ENCODE results near the gene REG4. TPM values are rescaled to one million over a fixed set of nuclear protein-coding genes. Genes with fewer than 3 reads are reported as not detected.
"Not testable (repeated sequence)": the region's sequence is repeated elsewhere in the genome, so short reads cannot be mapped to it uniquely, and the experiment has no call there.

REG4 gene
- not detected for polyA plus RNA-seq (2012; ENCODE audit: low read depth, missing spikeins)

DNA sequence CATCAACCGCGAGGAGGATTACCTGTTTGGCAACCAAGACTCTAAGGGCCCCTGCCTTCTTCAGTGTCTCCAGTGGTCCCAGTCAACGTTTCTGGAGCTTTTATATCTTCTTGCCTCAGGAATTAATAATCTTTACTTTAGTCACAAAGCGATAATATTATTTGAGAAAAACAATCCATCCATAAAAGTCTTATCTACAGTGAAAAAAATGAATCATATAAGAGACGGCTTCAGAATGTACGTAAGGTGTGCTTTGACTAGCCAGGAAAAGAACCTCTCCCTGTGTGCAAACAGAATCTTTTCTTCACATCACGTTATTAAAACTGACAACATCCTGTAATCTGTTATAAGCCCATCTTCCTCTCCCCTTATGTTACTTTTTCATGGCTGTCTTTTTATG lies at the start of gene REG4:
TSS of gene REG4 (minus strand) at position 74 of the 400 bp plus-strand sequence. CDS start 2,691 bp downstream, outside the sequence.
- TF ChIP-seq POU2F2 (IDR thresholded peaks at IDR 0.05; ENCODE audit: low read depth, low read length), result no peak
- no peak for TF ChIP-seq SPI1 (IDR thresholded peaks at IDR 0.05; ENCODE audit: low read depth, low read length)
- TF ChIP-seq POLR2A (IDR thresholded peaks at IDR 0.05; ENCODE audit: low read depth, low read length), result no peak
- TF ChIP-seq TAF1 (IDR thresholded peaks at IDR 0.05; ENCODE audit: low read depth, low read length), result no peak
- FAIRE-seq, result no peak
- no peak for DNase-seq (ENCODE audit: insufficient read length, low spot score)

DNA sequence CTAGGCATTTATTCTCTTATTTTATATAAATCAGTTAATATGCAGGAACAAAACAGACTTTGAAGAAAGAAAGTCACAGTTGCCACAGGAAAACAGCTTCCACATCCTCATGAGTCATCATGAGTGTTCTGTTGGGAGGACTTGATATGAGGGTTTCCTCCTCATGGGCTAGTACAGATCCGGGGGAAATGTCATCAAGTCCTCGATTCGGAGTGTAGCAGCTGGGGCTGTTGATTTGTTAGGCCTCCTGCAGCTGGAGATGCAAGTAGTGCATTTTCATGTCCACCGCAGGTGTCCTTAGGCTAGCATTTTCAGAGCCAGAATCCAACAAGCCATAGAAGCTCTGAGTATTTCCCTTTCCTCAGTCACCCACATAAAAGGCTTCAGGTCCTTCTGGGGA lies 48.4 kb upstream of the REG4 start:
- no peak for DNase-seq (ENCODE audit: insufficient read length, low spot score)
- no peak for FAIRE-seq
- TF ChIP-seq PAX5 (IDR thresholded peaks at IDR 0.05; ENCODE audit: insufficient read depth, low read length, severe bottlenecking) (no peak), POLR2A (IDR thresholded peaks at IDR 0.05; ENCODE audit: low read depth, low read length) (no peak)

DNA sequence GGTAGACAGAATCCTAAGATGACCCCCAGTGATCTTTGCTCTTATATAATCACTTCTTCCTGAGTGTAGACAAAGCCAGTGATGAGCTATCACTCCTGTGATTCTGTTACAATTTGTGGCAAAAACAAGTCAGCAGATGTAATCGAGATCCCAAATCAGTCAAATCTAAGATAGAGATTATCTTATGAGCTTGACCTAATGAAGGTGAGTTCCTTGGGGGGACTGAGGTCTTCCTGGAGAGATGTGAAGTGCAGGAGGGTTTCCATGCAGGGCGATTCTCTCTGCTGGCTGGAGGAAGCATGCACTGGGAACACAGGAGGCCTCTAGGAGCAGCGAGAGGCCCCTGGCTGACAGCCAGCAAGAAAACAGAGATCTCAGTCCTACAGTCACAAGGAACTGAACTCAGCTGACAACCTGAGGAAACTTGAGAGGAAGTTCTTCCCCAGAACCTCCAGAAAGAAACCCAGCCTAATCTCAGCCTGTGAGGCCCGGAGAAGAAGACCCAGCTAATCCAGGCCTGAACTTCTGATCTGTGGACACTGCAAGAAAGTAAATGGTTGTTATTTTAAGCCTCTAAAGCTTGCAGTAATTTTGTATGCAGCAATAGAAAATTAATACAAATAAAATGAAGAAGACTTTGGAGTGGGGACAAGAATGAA lies 47.4 kb upstream of the REG4 start:
- not testable (repeated sequence) for FAIRE-seq

DNA sequence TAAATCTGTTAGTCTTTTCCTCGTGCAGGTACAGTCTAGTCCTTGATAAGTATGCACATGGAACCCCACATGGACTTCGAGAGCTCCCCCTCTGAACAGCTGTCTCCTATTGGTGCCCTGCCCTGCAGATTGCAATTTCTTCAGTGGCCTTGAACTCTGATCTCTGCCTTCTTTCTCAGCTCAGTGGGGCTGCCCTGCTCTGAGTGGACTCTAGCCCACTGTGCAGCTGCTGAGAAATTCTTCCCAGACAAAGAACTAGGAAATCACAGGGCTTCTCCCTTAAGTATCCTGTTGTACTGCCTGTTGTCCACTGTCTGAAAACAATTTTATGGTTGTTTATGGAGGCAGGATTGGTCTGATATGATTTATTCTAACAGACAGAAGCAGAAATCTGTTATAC lies 46.9 kb upstream of the REG4 start:
- FAIRE-seq (no peak), DNase-seq (ENCODE audit: insufficient read length, low spot score) (no peak)
- no peak for TF ChIP-seq POLR2A (IDR thresholded peaks at IDR 0.05; ENCODE audit: low read depth, low read length)
- no peak for TF ChIP-seq SPI1 (IDR thresholded peaks at IDR 0.05; ENCODE audit: low read depth, low read length)
- no peak for TF ChIP-seq PAX5 (IDR thresholded peaks at IDR 0.05; ENCODE audit: insufficient read depth, low read length, severe bottlenecking)
- no peak for TF ChIP-seq TAF1 (IDR thresholded peaks at IDR 0.05; ENCODE audit: low read depth, low read length)
- no peak for TF ChIP-seq POU2F2 (IDR thresholded peaks at IDR 0.05; ENCODE audit: low read depth, low read length)
- no peak for TF ChIP-seq POLR2AphosphoS5 (IDR thresholded peaks at IDR 0.05; ENCODE audit: low read depth, low read length)

More for the DNA sequence above, 47.4 kb upstream of the REG4 start:
- not testable (repeated sequence) for DNase-seq (ENCODE audit: insufficient read length, low spot score)

- DNase-seq (ENCODE audit: insufficient read length, low spot score), result no peak
- no peak for TF ChIP-seq POLR2AphosphoS5 (IDR thresholded peaks at IDR 0.05; ENCODE audit: low read depth, low read length)
- TF ChIP-seq TAF1 (IDR thresholded peaks at IDR 0.05; ENCODE audit: low read depth, low read length), result no peak
- no peak for TF ChIP-seq PAX5 (IDR thresholded peaks at IDR 0.05; ENCODE audit: insufficient read depth, low read length, severe bottlenecking)
- no peak for TF ChIP-seq POU2F2 (IDR thresholded peaks at IDR 0.05; ENCODE audit: low read depth, low read length)
- TF ChIP-seq SPI1 (IDR thresholded peaks at IDR 0.05; ENCODE audit: low read depth, low read length), result no peak
- no peak for TF ChIP-seq POLR2A (IDR thresholded peaks at IDR 0.05; ENCODE audit: low read depth, low read length)
- no peak for FAIRE-seq
These were observed 41.9 kb upstream of the REG4 start for GRCh38 chr1:119853155-119853554.

GRCh38 chr1:119844206-119844605 lies 32.9 kb upstream of the REG4 start:
- FAIRE-seq; DNase-seq (ENCODE audit: insufficient read length, low spot score): not testable (repeated sequence)

- FAIRE-seq, result no peak
- DNase-seq (ENCODE audit: insufficient read length, low spot score), result no peak
These were observed 30.0 kb upstream of the REG4 start for GRCh38 chr1:119841306-119841705.

DNA sequence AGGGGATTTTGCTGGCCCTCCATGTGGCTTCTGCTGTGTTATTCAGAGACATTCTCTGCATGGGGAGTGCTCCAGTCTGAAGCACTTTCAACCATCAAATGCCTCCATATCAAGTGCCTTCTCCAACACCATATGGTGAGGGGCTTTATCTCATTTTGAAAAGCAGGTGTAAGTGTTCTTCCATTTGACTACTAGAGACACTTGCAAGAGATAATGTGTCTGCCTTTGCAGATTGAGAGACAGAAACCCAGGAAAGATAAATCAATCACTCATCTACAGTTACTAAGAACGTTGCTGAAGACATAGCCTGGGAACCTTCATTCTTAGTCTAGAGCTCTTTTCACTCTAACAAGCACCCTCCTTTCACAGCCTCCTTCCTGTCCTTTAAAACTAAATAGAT lies 29.5 kb upstream of the REG4 start:
- TF ChIP-seq SPI1 (IDR thresholded peaks at IDR 0.05; ENCODE audit: low read depth, low read length) (no peak), TAF1 (IDR thresholded peaks at IDR 0.05; ENCODE audit: low read depth, low read length) (no peak), PAX5 (IDR thresholded peaks at IDR 0.05; ENCODE audit: insufficient read depth, low read length, severe bottlenecking) (no peak), POLR2A (IDR thresholded peaks at IDR 0.05; ENCODE audit: low read depth, low read length) (no peak), POLR2AphosphoS5 (IDR thresholded peaks at IDR 0.05; ENCODE audit: low read depth, low read length) (no peak), POU2F2 (IDR thresholded peaks at IDR 0.05; ENCODE audit: low read depth, low read length) (no peak)
- no peak for FAIRE-seq
- DNase-seq (ENCODE audit: insufficient read length, low spot score), result no peak

More at GRCh38 chr1:119841306-119841705, 30.0 kb upstream of the REG4 start:
- no peak for TF ChIP-seq TAF1 (IDR thresholded peaks at IDR 0.05; ENCODE audit: low read depth, low read length)

GRCh38 chr1:119838236-119838635 lies 27.0 kb upstream of the REG4 start:
- TF ChIP-seq POLR2A (IDR thresholded peaks at IDR 0.05; ENCODE audit: low read depth, low read length) (no peak), POLR2AphosphoS5 (IDR thresholded peaks at IDR 0.05; ENCODE audit: low read depth, low read length) (no peak), TAF1 (IDR thresholded peaks at IDR 0.05; ENCODE audit: low read depth, low read length) (no peak), PAX5 (IDR thresholded peaks at IDR 0.05; ENCODE audit: insufficient read depth, low read length, severe bottlenecking) (no peak), SPI1 (IDR thresholded peaks at IDR 0.05; ENCODE audit: low read depth, low read length) (no peak), POU2F2 (IDR thresholded peaks at IDR 0.05; ENCODE audit: low read depth, low read length) (no peak)
- FAIRE-seq (no peak), DNase-seq (ENCODE audit: insufficient read length, low spot score) (no peak)

- FAIRE-seq, result no peak
- no peak for TF ChIP-seq POLR2A (IDR thresholded peaks at IDR 0.05; ENCODE audit: low read depth, low read length)
- no peak for TF ChIP-seq POLR2AphosphoS5 (IDR thresholded peaks at IDR 0.05; ENCODE audit: low read depth, low read length)
- TF ChIP-seq SPI1 (IDR thresholded peaks at IDR 0.05; ENCODE audit: low read depth, low read length), result no peak
- TF ChIP-seq TAF1 (IDR thresholded peaks at IDR 0.05; ENCODE audit: low read depth, low read length), result no peak
- no peak for TF ChIP-seq PAX5 (IDR thresholded peaks at IDR 0.05; ENCODE audit: insufficient read depth, low read length, severe bottlenecking)
- no peak for TF ChIP-seq POU2F2 (IDR thresholded peaks at IDR 0.05; ENCODE audit: low read depth, low read length)
- no peak for DNase-seq (ENCODE audit: insufficient read length, low spot score)
These were observed 23.7 kb upstream of the REG4 start for GRCh38 chr1:119834990-119835389.

DNA sequence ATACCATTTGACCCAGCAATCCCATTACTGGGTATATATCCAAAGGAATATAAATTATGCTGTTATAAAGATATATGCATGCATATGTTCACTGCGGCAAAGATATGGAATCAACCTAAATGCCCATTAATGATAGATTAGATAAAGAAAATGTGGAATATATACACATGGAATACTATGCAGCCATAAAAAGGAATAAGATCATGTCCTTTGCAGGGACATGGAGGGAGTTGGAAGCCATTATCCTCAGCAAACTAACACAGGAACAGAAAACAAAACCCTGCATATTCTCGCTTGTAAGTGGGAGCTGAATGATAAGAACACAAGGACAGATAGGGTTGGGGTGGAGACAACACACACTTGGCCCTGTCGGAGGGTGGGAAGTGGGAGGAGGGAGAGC lies 19.8 kb upstream of the REG4 start:
- no peak for DNase-seq (ENCODE audit: insufficient read length, low spot score)
- TF ChIP-seq TAF1 (IDR thresholded peaks at IDR 0.05; ENCODE audit: low read depth, low read length), result no peak
- TF ChIP-seq PAX5 (IDR thresholded peaks at IDR 0.05; ENCODE audit: insufficient read depth, low read length, severe bottlenecking), result no peak
- no peak for TF ChIP-seq POU2F2 (IDR thresholded peaks at IDR 0.05; ENCODE audit: low read depth, low read length)
- no peak for TF ChIP-seq POLR2AphosphoS5 (IDR thresholded peaks at IDR 0.05; ENCODE audit: low read depth, low read length)
- TF ChIP-seq POLR2A (IDR thresholded peaks at IDR 0.05; ENCODE audit: low read depth, low read length), result no peak
- no peak for FAIRE-seq
